Epithelial cell of proximal tubule (primary cell): ENCODE results near the gene VSTM2L. TPM values are rescaled to one million over a fixed set of nuclear protein-coding genes. Genes with fewer than 3 reads are reported as not detected.
A peak's percentile ranks its signal among the peaks of the same experiment; 100 is the strongest.

Experiments used
- DNase-seq: peaks from one replicate; pipeline ENCODE4 v3.0.0-alpha.2; 2011; ENCODE audit warnings: low read depth
- H3K4me3 ChIP-seq: 2 replicates; pipeline ENCODE4 v1.5.1; 2011; ENCODE audit warnings: low read depth, mild to moderate bottlenecking, low read length
- CTCF ChIP-seq: conservative IDR thresholded peaks from 2 replicates; pipeline ENCODE4 v1.5.1; 2012; ENCODE audit warnings: low read depth, mild to moderate bottlenecking, low read length
- total RNA-seq: library from RNA; depleted of rRNA; stranded (reverse); fragments of >200 nt; gene quantifications from 2 replicates; pipeline ENCODE4 v1.2.3, GENCODE V29; 2015

VSTM2L gene
- total RNA-seq, 1 donor from 2014 or later = 4.5 TPM

GRCh38 chr20:37866051-37866450 is 36.9 kb upstream of the VSTM2L start:
- DNase-seq = no peak
- TF ChIP-seq CTCF = no peak
- H3K4me3 ChIP-seq = no peak overlapping the region

DNA sequence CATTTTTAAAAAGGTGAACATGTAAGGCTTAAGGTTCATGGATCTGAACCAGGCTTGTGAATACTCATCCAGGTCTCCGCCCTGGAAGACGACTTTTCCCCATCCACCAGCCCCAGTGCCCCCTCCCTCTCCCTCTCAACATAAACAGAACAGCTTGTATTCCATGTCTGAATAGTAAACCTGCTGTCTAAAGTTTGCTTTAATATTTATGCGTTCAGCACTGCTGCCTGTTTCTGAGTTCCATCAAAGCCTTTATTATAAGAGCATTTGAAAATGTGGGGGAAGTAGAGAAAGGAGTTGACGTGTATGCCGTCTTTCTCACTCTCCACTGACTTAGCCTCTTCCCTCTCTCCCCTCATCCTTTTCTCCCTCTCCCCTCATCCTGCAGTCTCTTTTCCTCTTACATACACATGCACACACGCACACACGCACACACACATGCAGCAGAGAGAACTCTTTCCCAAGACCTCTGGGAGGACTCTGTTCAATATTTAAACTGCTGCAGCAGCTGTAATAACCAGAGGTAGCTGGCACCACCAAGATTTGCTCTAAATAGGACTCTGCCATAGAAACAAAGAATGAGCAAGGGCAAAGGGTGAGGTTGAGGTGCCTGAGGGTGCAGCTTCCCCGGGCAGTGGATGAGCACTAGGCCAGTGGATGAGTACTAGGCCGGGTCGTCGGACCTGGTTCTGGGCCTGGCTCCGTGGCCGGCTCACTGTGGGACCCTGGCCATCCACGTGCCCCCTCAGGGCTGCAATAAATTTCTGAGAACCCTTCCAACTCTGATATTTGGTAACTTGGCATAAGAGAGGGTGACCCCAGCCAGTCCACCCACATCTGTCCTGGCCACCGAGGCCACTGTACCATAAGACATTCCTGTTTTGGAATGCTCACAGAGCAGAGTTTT is 35.4 kb upstream of the VSTM2L start:
- no peak overlapping the region for H3K4me3 ChIP-seq
- no peak for TF ChIP-seq CTCF
- DNase-seq = peak; percentile 0

GRCh38 chr20:37868851-37869333 is 34.0 kb upstream of the VSTM2L start:
- H3K4me3 ChIP-seq = no peak overlapping the region
- no peak for TF ChIP-seq CTCF
- DNase-seq = no peak

- no peak overlapping the region for H3K4me3 ChIP-seq
- TF ChIP-seq CTCF = no peak
- no peak for DNase-seq
These were observed 33.5 kb upstream of the VSTM2L start for GRCh38 chr20:37869334-37869861.

DNA sequence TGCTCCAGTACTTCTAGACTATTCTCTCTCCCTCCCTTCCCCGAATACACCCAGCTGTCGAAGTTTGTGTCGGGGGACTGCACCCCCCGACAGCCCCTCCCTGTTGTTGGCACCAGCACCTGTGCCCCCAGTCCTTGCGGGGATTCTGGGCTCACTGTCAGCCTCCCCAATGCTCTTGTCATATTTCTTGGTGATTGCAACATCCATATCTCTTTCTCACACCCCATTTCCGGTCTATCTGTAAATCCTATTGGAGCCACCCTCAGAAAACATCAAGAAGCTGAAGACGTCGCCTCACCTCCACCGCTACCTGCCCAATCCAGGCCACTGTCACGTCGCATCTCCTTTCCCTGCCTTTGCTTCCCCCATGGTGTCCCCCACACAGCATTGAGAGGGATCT is 32.6 kb upstream of the VSTM2L start:
- DNase-seq = no peak
- no peak overlapping the region for H3K4me3 ChIP-seq
- no peak for TF ChIP-seq CTCF

- no peak overlapping the region for H3K4me3 ChIP-seq
- TF ChIP-seq CTCF = no peak
- no peak for DNase-seq
These were observed 31.2 kb upstream of the VSTM2L start for GRCh38 chr20:37871751-37872150.
